Mesenchymal stem cell (in vitro differentiated cells and primary cell): Measurements from ENCODE around the gene IL36G. TPM values are rescaled to one million over a fixed set of nuclear protein-coding genes. Genes with fewer than 3 reads are reported as not detected.

Experiments used
- DNase-seq: peaks from one replicate; pipeline ENCODE4 v3.0.0-alpha.2; 2013
- H2AFZ ChIP-seq: one replicate; pipeline ENCODE4 v1.6.1; 2013; ENCODE audit warnings: low read depth, mild to moderate bottlenecking, control low read depth, inconsistent platforms, low read length, moderate library complexity
- H2AK5ac ChIP-seq: 2 replicates; pipeline ENCODE4 v1.6.1; 2013; ENCODE audit warnings: low read length, moderate library complexity, mild to moderate bottlenecking, inconsistent platforms; ENCODE audit not compliant: severe bottlenecking
- H2BK120ac ChIP-seq: one replicate; pipeline ENCODE4 v1.6.1; 2013; ENCODE audit warnings: low read depth, mild to moderate bottlenecking, inconsistent platforms, low read length, moderate library complexity
- H2BK12ac ChIP-seq, 2 experiments: one replicate each; pipeline ENCODE4 v1.6.1; 2013; ENCODE audit warnings: inconsistent platforms in 2 of 2, low read length in 2 of 2, mild to moderate bottlenecking in 2 of 2, moderate library complexity in 2 of 2, control low read depth in 1 of 2
- H2BK15ac ChIP-seq: one replicate; pipeline ENCODE4 v1.6.1; 2013; ENCODE audit warnings: mild to moderate bottlenecking, low read depth, inconsistent platforms; ENCODE audit not compliant: poor library complexity, severe bottlenecking
- H2BK5ac ChIP-seq: 2 replicates; pipeline ENCODE4 v1.6.1; 2013; ENCODE audit warnings: low read depth, mild to moderate bottlenecking, low read length, control low read depth, inconsistent platforms; ENCODE audit not compliant: poor library complexity, severe bottlenecking
- H3K14ac ChIP-seq, 2 experiments: one replicate each; pipeline ENCODE4 v1.6.1; 2013; ENCODE audit warnings: inconsistent platforms in 2 of 2, low read length in 2 of 2, control low read depth in 1 of 2, mild to moderate bottlenecking in 1 of 2, moderate library complexity in 1 of 2
- H3K18ac ChIP-seq, 2 experiments: one replicate each; pipeline ENCODE4 v1.6.1; 2013; ENCODE audit warnings: inconsistent platforms in 2 of 2, low read length in 2 of 2, control low read depth in 1 of 2, low read depth in 1 of 2, mild to moderate bottlenecking in 1 of 2
- H3K23ac ChIP-seq, 2 experiments: one replicate each; pipeline ENCODE4 v1.6.1; 2013; ENCODE audit warnings: inconsistent platforms in 2 of 2, low read length in 2 of 2, mild to moderate bottlenecking in 2 of 2, moderate library complexity in 2 of 2, control low read depth in 1 of 2
- H3K27ac ChIP-seq: 2 replicates; pipeline ENCODE4 v1.5.1; 2013; ENCODE audit warnings: mild to moderate bottlenecking, moderate library complexity, low read length, control low read depth, inconsistent platforms; ENCODE audit not compliant: poor library complexity, severe bottlenecking
- H3K27me3 ChIP-seq, 2 experiments: 2 replicates each; pipeline versions ENCODE4 v1.6.1 to v1.7.0; 2013; ENCODE audit warnings: low read length in 2 of 2, mild to moderate bottlenecking in 2 of 2, moderate library complexity in 2 of 2, control low read depth in 1 of 2, inconsistent platforms in 1 of 2; ENCODE audit not compliant: control insufficient read depth in 1 of 2, insufficient read depth in 1 of 2
- H3K36me3 ChIP-seq, 2 experiments: 2 replicates each; pipeline versions ENCODE4 v1.6.1 to v1.7.0; 2013; ENCODE audit warnings: low read length in 2 of 2, control low read depth in 1 of 2, inconsistent platforms in 1 of 2, low read depth in 1 of 2, mild to moderate bottlenecking in 1 of 2; ENCODE audit not compliant: insufficient read depth in 2 of 2, control insufficient read depth in 1 of 2
- H3K4ac ChIP-seq, 2 experiments: one replicate each; pipeline ENCODE4 v1.6.1; 2013; ENCODE audit warnings: inconsistent platforms in 2 of 2, low read length in 2 of 2, mild to moderate bottlenecking in 2 of 2, moderate library complexity in 2 of 2, control low read depth in 1 of 2, low read depth in 1 of 2
- H3K4me1 ChIP-seq: 2 replicates; pipeline ENCODE4 v1.6.1; 2013; ENCODE audit warnings: low read depth, low read length, control low read depth; ENCODE audit not compliant: control insufficient read depth, insufficient read depth
- H3K4me2 ChIP-seq: 2 replicates; pipeline ENCODE4 v1.6.1; 2013; ENCODE audit warnings: low read length, mild to moderate bottlenecking, inconsistent platforms; ENCODE audit not compliant: poor library complexity, severe bottlenecking
- H3K4me3 ChIP-seq, 2 experiments: 2 replicates each; pipeline versions ENCODE4 v1.5.1 to v1.7.0; 2013; ENCODE audit warnings: low read length in 2 of 2, mild to moderate bottlenecking in 2 of 2, control low read depth in 1 of 2, low read depth in 1 of 2; ENCODE audit not compliant: insufficient read depth in 1 of 2
- H3K79me1 ChIP-seq: replicated peaks from 2 replicates; pipeline ENCODE4 v1.6.1; 2013; ENCODE audit warnings: mild to moderate bottlenecking, control low read depth, low read length, inconsistent platforms; ENCODE audit not compliant: poor library complexity, severe bottlenecking
- H3K9ac ChIP-seq: 2 replicates; pipeline ENCODE4 v1.7.0; 2013; ENCODE audit warnings: mild to moderate bottlenecking, low read length, moderate library complexity
- H3K9me3 ChIP-seq: 2 replicates; pipeline ENCODE4 v1.7.0; 2013; ENCODE audit warnings: mild to moderate bottlenecking, low read length; ENCODE audit not compliant: control insufficient read depth
- H4K8ac ChIP-seq: one replicate; pipeline ENCODE4 v1.6.1; 2013; ENCODE audit warnings: inconsistent platforms, mild to moderate bottlenecking, low read length, moderate library complexity
- H4K91ac ChIP-seq: one replicate; pipeline ENCODE4 v1.6.1; 2013; ENCODE audit warnings: mild to moderate bottlenecking, low read length, inconsistent platforms
- WGBS: methylation state at CpG from one replicate; pipeline ENCODE4 v1.1.7; 2013; ENCODE audit warnings: mixed read lengths; 5-methylcytosine and 5-hydroxymethylcytosine counted together
- small RNA-seq: library from polyadenylated mRNA; stranded (forward); fragments of <200 nt; extraction: miRNeasy Mini kit (QIAGEN cat#:217004); gene quantifications from one replicate; pipeline ENCODE3, GENCODE V24; 2013; ENCODE audit warnings: low read depth

Gene IL36G

DNA sequence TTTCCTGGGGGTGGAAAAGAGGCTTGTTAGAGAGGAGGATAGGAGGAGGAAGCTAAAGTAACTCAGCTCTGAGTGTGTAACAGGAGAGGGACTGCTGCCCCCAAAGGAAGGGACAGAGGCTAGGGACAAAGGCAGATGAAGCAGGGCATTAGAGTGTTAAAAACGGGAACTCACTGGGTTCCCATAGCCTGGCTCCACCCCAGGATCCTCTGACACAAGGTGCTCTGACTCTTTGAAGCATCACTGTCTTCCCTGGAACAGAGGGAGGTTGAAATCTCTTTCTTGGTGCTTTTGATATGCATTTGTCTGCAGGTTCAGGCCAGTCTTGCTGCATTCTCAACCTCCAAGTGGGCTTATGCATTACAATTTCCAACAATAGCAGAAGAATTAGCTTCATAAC, 50.3 kb downstream of the IL36G start:
- Histone ChIP-seq H4K91ac (no peak overlapping the region), H3K23ac (no peak overlapping the region), H2AFZ (no peak overlapping the region), H3K4me2 (no peak overlapping the region), H3K9me3 (no peaks in the 10 kb centered on the region), H3K27me3 (peaks cover 77 to 96% of the 10 kb centered on the region in 2 experiments), H4K8ac (no peak overlapping the region), H3K18ac (no peak overlapping the region), H2AK5ac (no peak overlapping the region), H3K4ac (no peak overlapping the region), H3K36me3 (no peaks in the 10 kb centered on the region), H3K9ac (no peak overlapping the region), H3K14ac (no peak overlapping the region), H3K27ac (no peak overlapping the region), H2BK15ac (no peak overlapping the region), H2BK12ac (no peak overlapping the region), H3K79me1 (no peaks in the 10 kb centered on the region), H2BK5ac (no peak overlapping the region), H3K4me3 (no peak overlapping the region), H3K4me1 (no peaks in the 10 kb centered on the region), H2BK120ac (no peak overlapping the region)
- WGBS: 33% methylated on average over 1 of the region's 1 CpG
- DNase-seq: no peak

DNA sequence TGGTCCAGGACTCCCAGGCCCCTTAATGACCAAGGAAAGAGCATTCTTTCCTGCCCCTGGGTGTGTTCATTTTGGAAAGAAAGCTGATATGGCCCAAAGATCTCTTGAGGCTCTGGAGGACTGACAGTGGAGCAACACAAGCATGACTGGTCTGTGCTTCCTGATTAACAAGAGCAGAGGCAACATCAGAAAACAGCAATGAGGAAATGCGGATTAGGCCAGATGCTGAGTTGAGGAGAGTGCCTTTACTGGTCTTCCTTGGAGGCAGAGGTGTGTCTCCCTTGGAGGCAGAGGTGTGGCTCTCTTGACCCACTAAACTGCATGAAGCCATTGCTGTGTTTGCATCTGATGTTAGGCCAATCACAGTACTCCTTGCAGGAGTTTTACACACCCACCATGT, 54.9 kb downstream of the IL36G start:
- WGBS: 100% methylated on average over 1 of the region's 1 CpG
- H2BK120ac ChIP-seq: no peak overlapping the region
- H2AK5ac ChIP-seq: no peak overlapping the region

DNA sequence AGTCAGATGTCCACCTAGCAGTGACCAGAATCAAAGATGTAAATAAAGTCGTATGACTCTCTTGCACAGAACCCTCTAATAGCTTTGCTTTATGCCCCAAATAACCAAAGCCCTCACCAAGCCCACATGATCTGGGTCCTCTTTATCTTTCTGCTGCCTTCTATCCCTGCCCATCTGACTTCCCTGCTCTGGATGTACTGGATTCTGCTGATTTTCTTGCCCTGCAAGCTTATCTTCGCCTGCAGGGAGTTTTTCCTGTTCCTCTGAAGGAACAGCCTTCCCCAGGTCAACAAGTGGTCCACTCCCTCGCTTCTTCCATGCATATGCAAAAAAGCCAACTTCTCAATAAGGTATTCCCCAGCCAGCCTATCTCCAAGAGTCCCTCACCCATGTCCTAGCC, 56.2 kb downstream of the IL36G start:
- H2BK120ac ChIP-seq: no peak overlapping the region
- H3K4me2 ChIP-seq: no peak overlapping the region
- H3K27me3 ChIP-seq: peaks cover 61 to 64% of the 10 kb centered on the region in 2 experiments
- H2BK15ac ChIP-seq: no peak overlapping the region
- WGBS: 52% methylated on average over 3 of the region's 3 CpGs
- no peak overlapping the region for H4K8ac ChIP-seq
- no peaks in the 10 kb centered on the region for H3K79me1 ChIP-seq
- H3K4me3 ChIP-seq: no peak overlapping the region
- no peak overlapping the region for H3K23ac ChIP-seq
- no peak overlapping the region for H3K4ac ChIP-seq
- H2AK5ac ChIP-seq: no peak overlapping the region
- H3K18ac ChIP-seq: no peak overlapping the region
- no peaks in the 10 kb centered on the region for H3K36me3 ChIP-seq
- H2AFZ ChIP-seq: no peak overlapping the region
- no peak for DNase-seq
- no peak overlapping the region for H4K91ac ChIP-seq
- no peaks in the 10 kb centered on the region for H3K4me1 ChIP-seq
- no peaks in the 10 kb centered on the region for H3K9me3 ChIP-seq
- H2BK5ac ChIP-seq: no peak overlapping the region
- no peak overlapping the region for H3K27ac ChIP-seq
- H3K14ac ChIP-seq: no peak overlapping the region
- H3K9ac ChIP-seq: no peak overlapping the region
- H2BK12ac ChIP-seq: no peak overlapping the region

More for the DNA sequence above, 54.9 kb downstream of the IL36G start:
- Histone ChIP-seq H3K36me3 (no peaks in the 10 kb centered on the region), H3K4ac (no peak overlapping the region), H2BK15ac (no peak overlapping the region), H2AFZ (no peak overlapping the region), H3K27ac (no peak overlapping the region), H3K4me3 (no peak overlapping the region), H3K23ac (no peak overlapping the region), H2BK12ac (no peak overlapping the region), H3K14ac (no peak overlapping the region), H3K27me3 (peaks cover 64 to 72% of the 10 kb centered on the region in 2 experiments), H4K8ac (no peak overlapping the region), H4K91ac (no peak overlapping the region), H3K4me2 (no peak overlapping the region), H3K4me1 (no peaks in the 10 kb centered on the region), H3K18ac (no peak overlapping the region), H3K79me1 (no peaks in the 10 kb centered on the region), H2BK5ac (no peak overlapping the region), H3K9ac (no peak overlapping the region), H3K9me3 (no peaks in the 10 kb centered on the region)
- DNase-seq: no peak

Small RNA genes lying within 50 kb of the gene (small RNA-seq; reads per million reads assigned to genes)
- not detected for gene HMGN2P23
